ENCODE results near the gene UCN. TPM values are rescaled to one million over a fixed set of nuclear protein-coding genes. Genes with fewer than 3 reads are reported as not detected.

Gene UCN
- total RNA-seq, 1 donor = 0.36 TPM

GRCh38 chr2:27298391-27299080 is 9.7 kb downstream of the UCN start:
- Histone ChIP-seq H3K9me3 (ENCODE audit: low read depth, low read length) (no peaks in the 10 kb centered on the region), H3K27me3 (ENCODE audit: insufficient read depth, low read length) (peaks cover 11% of the 10 kb centered on the region), H3K4me1 (ENCODE audit: insufficient read depth, low read length) (peaks cover under 1% of the 10 kb centered on the region), H3K4me3 (ENCODE audit: insufficient read depth, low read length) (no peak overlapping the region), H2AFZ (ENCODE audit: low read length) (no peak overlapping the region), H3K79me2 (ENCODE audit: insufficient read depth, low read length) (no peaks in the 10 kb centered on the region), H3K27ac (ENCODE audit: low read depth, low read length) (no peak overlapping the region), H3K36me3 (ENCODE audit: insufficient read depth, low read length) (no peaks in the 10 kb centered on the region), H3K4me2 (ENCODE audit: insufficient read depth, low read length) (no peak overlapping the region), H4K20me1 (ENCODE audit: insufficient read depth, low read length) (no peaks in the 10 kb centered on the region)
- no peak for TF ChIP-seq CTCF (IDR thresholded peaks at IDR 0.05; ENCODE audit: extremely low read depth, low read depth, low read length)
- DNase-seq (ENCODE audit: insufficient read length, low spot score, missing footprints) = no peak

- DNase-seq (ENCODE audit: insufficient read length, low spot score, missing footprints) = no peak
- Histone ChIP-seq H3K4me2 (ENCODE audit: insufficient read depth, low read length) (no peak overlapping the region), H3K36me3 (ENCODE audit: insufficient read depth, low read length) (no peaks in the 10 kb centered on the region), H3K4me3 (ENCODE audit: insufficient read depth, low read length) (no peak overlapping the region), H3K79me2 (ENCODE audit: insufficient read depth, low read length) (no peaks in the 10 kb centered on the region), H3K9me3 (ENCODE audit: low read depth, low read length) (no peaks in the 10 kb centered on the region), H3K4me1 (ENCODE audit: insufficient read depth, low read length) (peaks cover 9% of the 10 kb centered on the region), H3K27ac (ENCODE audit: low read depth, low read length) (no peak overlapping the region), H2AFZ (ENCODE audit: low read length) (no peak overlapping the region), H4K20me1 (ENCODE audit: insufficient read depth, low read length) (no peaks in the 10 kb centered on the region), H3K27me3 (ENCODE audit: insufficient read depth, low read length) (peaks cover 11% of the 10 kb centered on the region)
- no peak for TF ChIP-seq CTCF (IDR thresholded peaks at IDR 0.05; ENCODE audit: extremely low read depth, low read depth, low read length)
Measured at GRCh38 chr2:27297195-27297594, 11.1 kb downstream of the UCN start.

GRCh38 chr2:27296481-27296880 is 11.8 kb downstream of the UCN start:
- no peak for DNase-seq (ENCODE audit: insufficient read length, low spot score, missing footprints)
- Histone ChIP-seq H2AFZ (ENCODE audit: low read length) (no peak overlapping the region), H4K20me1 (ENCODE audit: insufficient read depth, low read length) (no peaks in the 10 kb centered on the region)

More at GRCh38 chr2:27296481-27296880, 11.8 kb downstream of the UCN start:
- no peak overlapping the region for H3K4me2 ChIP-seq (ENCODE audit: insufficient read depth, low read length)
- no peaks in the 10 kb centered on the region for H3K36me3 ChIP-seq (ENCODE audit: insufficient read depth, low read length)
- no peaks in the 10 kb centered on the region for H3K9me3 ChIP-seq (ENCODE audit: low read depth, low read length)
- peaks cover 9% of the 10 kb centered on the region for H3K4me1 ChIP-seq (ENCODE audit: insufficient read depth, low read length)
- H3K79me2 ChIP-seq (ENCODE audit: insufficient read depth, low read length) = no peaks in the 10 kb centered on the region
- H3K27ac ChIP-seq (ENCODE audit: low read depth, low read length) = no peak overlapping the region
- no peak for TF ChIP-seq CTCF (IDR thresholded peaks at IDR 0.05; ENCODE audit: extremely low read depth, low read depth, low read length)
- H3K27me3 ChIP-seq (ENCODE audit: insufficient read depth, low read length) = peaks cover 15% of the 10 kb centered on the region
- no peak overlapping the region for H3K4me3 ChIP-seq (ENCODE audit: insufficient read depth, low read length)
